ENCODE data around the gene ZNF699.
"Not testable (repeated sequence)": the region's sequence is repeated elsewhere in the genome, so short reads cannot be mapped to it uniquely, and the experiment has no call there.

The ZNF699 gene

DNA sequence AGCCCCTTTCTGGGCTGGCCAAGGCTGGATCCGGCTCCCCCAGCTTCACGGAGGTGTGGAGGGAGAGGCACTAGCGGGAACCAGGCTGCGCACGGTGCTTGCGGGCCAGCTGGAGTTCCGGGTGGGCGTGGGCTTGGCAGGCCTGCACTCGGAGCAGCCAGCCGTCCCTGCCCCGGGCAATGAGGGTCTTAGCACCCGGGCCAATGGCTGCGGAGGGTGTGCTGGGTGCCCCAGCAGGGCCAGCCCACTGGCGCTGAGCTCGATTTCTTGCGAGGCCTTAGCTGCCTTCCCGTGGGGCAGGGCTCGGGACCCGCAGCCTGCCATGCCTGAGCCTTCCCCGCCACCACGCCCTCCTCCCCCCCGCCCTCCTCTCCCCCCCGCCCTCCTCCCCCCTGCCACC lies 11.7 kb upstream of the ZNF699 start:
- H3K36me3 Mint-ChIP-seq (ENCODE audit: low read depth): peaks cover 42% of the 10 kb centered on the region
- no peak overlapping the region for H3K27ac Mint-ChIP-seq
- peaks cover 1% of the 10 kb centered on the region for H3K27me3 Mint-ChIP-seq
- intact Hi-C loops (cut with micrococcal nuclease): no loop called here
- H3K4me3 Mint-ChIP-seq: no peak overlapping the region
- H3K9me3 Mint-ChIP-seq: peaks cover 69% of the 10 kb centered on the region
- H3K4me1 Mint-ChIP-seq (ENCODE audit: low read depth): peaks cover 17% of the 10 kb centered on the region

DNA sequence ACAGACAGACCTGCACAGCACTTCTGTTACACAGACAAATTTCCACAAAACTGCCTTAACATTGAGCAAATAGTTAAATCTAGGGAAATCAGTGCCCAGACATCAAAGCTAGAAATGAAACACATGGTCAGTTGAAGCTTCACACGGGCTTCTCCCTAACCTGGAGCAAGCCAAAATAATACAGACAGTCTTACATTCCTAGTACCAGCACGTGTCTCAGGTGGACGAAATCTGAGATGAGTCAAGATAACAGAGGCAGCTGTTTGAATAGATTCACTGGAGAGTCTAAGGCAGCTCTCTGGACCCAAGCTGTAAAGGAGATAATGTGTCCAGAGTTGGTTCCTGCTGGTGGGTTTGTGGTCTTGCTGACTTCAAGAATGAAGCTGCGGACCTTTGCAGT lies 4.1 kb upstream of the ZNF699 start:
- peaks cover 67% of the 10 kb centered on the region for H3K9me3 Mint-ChIP-seq
- H3K4me3 Mint-ChIP-seq: no peak overlapping the region
- peaks cover 2% of the 10 kb centered on the region for H3K4me1 Mint-ChIP-seq (ENCODE audit: low read depth)
- peaks cover 12% of the 10 kb centered on the region for H3K36me3 Mint-ChIP-seq (ENCODE audit: low read depth)
- peaks cover 4% of the 10 kb centered on the region for H3K27me3 Mint-ChIP-seq
- no peak overlapping the region for H3K27ac Mint-ChIP-seq
- intact Hi-C loops (cut with micrococcal nuclease): loop anchor here (5.0 to 10.0 kb wide), 3 partner anchors 271 to 479 kb away; partner anchors contain the start of genes ZNF121 and ZNF561

DNA sequence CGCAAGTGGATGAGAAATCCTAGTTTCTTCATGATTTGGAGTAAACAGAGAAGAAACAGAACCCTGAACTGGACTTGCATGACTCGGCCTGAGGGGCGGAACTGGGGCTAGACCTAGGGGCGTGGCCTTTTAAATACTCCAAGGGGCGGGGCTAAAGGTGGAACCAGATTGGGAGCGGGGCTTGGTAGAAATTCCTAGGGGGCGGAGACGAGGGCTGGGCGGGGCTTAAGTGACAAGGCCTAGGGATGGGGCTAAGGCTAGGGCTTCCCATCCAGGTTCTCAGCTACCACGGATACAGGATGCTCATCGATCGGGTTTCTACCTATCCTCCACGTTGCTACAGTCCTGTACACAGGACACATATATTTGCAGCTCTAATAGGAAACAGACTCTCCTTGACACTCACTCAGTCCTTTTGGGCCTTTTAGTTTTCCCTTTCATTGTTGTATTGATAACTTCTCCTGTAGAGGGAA lies 372 bp upstream of the ZNF699 start:
- intact Hi-C loops (cut with micrococcal nuclease): loop anchor here (1.0 to 10.0 kb wide), 5 partner anchors 14 to 482 kb away; partner anchors contain the start of genes ZNF121, ZNF317, ZNF559 and ZNF561
- H3K4me1 Mint-ChIP-seq (ENCODE audit: low read depth): peaks cover 22% of the 10 kb centered on the region
- peaks cover 4% of the 10 kb centered on the region for H3K27me3 Mint-ChIP-seq
- peaks cover 28% of the 10 kb centered on the region for H3K36me3 Mint-ChIP-seq (ENCODE audit: low read depth)
- H3K9me3 Mint-ChIP-seq: peaks cover 35% of the 10 kb centered on the region
- H3K4me3 Mint-ChIP-seq: peak overlapping the region; percentile 92
- H3K27ac Mint-ChIP-seq: peak overlapping the region; percentile 98

DNA sequence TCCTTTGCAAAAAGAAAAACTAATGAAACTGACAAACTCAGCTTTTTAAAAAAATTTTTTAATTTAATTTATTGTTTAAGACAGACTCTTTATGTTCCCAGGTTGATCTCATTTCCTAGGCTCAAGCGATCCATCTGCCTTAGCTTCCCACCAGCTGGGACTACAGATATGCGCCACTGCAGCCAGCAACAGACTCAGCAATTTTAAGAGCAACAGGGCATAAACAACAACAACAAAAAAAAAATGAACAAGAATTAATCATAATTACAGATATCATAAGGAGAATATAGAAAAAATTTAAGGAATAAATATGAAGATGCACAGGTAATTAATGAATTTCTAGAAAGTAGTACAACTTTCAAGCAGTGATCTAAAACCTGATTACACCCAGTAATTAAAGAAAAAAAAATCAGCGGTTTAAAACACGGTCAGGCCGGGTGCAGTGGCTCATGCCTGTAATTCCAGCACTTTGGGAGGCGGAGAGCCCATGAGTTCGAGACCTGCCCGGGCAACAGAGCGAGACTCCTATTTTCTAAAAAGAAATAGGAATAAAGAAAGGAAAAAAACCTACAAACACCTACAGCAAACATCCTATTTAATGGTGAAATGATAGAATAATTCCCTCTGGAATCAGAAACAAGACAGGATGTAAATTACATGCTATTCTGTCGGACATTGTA lies 1.4 kb downstream of the ZNF699 start:
- intact Hi-C loops (cut with micrococcal nuclease): no loop called here
- H3K27me3 Mint-ChIP-seq: no peaks in the 10 kb centered on the region
- H3K27ac Mint-ChIP-seq: peak overlapping the region; percentile 98
- H3K9me3 Mint-ChIP-seq: peaks cover 31% of the 10 kb centered on the region
- H3K4me3 Mint-ChIP-seq: peak overlapping the region; percentile 92
- H3K4me1 Mint-ChIP-seq (ENCODE audit: low read depth): peaks cover 22% of the 10 kb centered on the region
- H3K36me3 Mint-ChIP-seq (ENCODE audit: low read depth): peaks cover 46% of the 10 kb centered on the region

DNA sequence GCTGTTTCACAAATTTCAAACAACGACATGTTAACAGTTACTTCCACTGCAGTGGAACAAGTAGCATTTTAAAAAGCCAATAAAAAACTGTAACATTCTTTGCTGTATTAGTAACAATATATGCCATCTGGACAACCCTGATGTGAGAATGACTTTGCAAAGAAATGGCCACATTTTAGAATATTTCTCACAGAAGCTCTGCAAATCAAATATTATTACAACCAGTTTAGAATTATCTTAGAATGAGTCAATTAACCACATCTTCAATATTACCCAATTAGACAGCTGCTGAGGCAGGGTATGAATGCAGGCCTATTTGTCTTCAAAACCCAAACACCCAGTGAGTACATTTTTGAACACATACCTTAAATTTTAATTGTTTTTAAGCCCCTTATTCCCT lies 3.2 kb downstream of the ZNF699 start:
- no peak overlapping the region for H3K27ac Mint-ChIP-seq
- peaks cover 22% of the 10 kb centered on the region for H3K4me1 Mint-ChIP-seq (ENCODE audit: low read depth)
- peaks cover 38% of the 10 kb centered on the region for H3K9me3 Mint-ChIP-seq
- H3K4me3 Mint-ChIP-seq: no peak overlapping the region
- peaks cover 64% of the 10 kb centered on the region for H3K36me3 Mint-ChIP-seq (ENCODE audit: low read depth)
- intact Hi-C loops (cut with micrococcal nuclease): no loop called here
- H3K27me3 Mint-ChIP-seq: no peaks in the 10 kb centered on the region

DNA sequence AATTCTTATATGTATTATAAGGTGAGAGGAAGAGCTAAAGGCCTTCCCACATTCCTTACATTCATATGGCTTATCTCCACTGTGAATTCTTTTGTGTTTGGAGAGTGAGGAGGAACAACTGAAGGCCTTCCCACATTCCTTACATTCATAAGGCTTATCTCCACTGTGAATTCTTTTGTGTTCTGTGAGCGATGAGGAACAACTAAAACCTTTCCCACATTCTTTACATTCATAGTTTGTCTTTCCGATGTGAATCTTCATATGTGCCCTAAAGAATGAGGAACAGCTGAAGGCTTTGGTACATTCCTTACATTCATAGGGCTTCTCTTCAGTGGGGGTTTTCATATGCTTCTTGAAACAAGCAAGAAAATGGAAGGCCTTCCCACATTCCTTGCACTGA lies 13.3 kb downstream of the ZNF699 start:
- no peaks in the 10 kb centered on the region for H3K4me1 Mint-ChIP-seq (ENCODE audit: low read depth)
- H3K4me3 Mint-ChIP-seq: no peak overlapping the region
- no peaks in the 10 kb centered on the region for H3K27me3 Mint-ChIP-seq
- H3K36me3 Mint-ChIP-seq (ENCODE audit: low read depth): peaks cover 98% of the 10 kb centered on the region
- no peak overlapping the region for H3K27ac Mint-ChIP-seq
- intact Hi-C loops (cut with micrococcal nuclease): no loop called here
- peaks cover 99% of the 10 kb centered on the region for H3K9me3 Mint-ChIP-seq

DNA sequence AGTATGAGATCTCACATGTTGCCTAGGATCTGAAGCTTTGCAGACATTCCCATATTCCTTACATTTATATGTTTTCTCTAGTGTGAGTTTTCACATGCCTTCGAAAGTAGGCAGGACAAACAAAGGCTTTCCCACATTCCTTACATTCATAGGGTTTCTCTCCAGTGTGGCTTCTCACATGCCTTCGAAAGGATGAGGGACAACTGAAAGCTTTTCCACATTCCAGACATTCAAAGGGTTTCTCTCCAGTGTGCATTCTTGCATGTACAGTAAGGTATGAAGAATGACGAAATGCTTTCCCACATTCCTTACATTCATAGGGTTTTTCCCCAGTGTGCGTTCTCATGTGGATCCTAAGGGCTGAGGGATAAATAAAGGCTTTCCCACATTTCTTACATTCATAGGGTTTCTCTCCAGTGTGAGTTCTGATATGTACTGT lies 14.2 kb downstream of the ZNF699 start:
- peaks cover 95% of the 10 kb centered on the region for H3K9me3 Mint-ChIP-seq
- intact Hi-C loops (cut with micrococcal nuclease): no loop called here

DNA sequence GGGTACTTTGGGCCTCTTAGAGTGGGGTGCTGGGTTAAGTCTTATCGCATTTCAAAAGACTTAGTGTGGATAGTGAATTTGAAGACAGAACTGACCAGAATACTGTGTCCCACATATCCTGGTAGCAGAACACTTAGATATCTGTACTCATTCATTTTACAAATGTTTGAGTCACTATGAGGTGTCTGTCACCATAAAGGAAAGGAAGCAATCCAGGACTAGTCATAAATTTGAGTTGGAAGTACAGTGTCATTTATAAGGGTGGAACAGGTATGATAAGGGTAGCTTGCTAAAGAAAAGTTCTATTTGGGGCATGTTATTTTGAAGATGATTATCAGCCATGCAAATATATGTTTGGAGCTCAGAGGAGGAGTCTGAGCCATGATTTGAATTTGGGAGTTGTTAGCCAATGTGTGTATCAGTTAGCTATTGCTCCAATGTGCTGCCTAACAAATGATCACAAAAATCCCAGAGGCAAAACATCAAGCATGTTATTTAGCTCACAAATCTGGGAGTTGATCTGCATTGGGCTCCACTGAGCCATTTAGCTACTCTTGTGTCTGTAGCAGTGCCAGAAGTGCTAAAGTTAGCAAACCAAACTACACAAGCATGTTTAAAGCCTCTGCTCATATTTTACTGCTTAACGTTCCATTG lies 20.3 kb downstream of the ZNF699 start:
- H3K9me3 Mint-ChIP-seq: peaks cover 79% of the 10 kb centered on the region
- H3K4me1 Mint-ChIP-seq (ENCODE audit: low read depth): no peaks in the 10 kb centered on the region
- peaks cover 43% of the 10 kb centered on the region for H3K36me3 Mint-ChIP-seq (ENCODE audit: low read depth)
- no peak overlapping the region for H3K4me3 Mint-ChIP-seq
- H3K27me3 Mint-ChIP-seq: no peaks in the 10 kb centered on the region
- intact Hi-C loops (cut with micrococcal nuclease): no loop called here
- H3K27ac Mint-ChIP-seq: no peak overlapping the region

More for the DNA sequence above, 14.2 kb downstream of the ZNF699 start:
- no peak overlapping the region for H3K27ac Mint-ChIP-seq
- H3K27me3 Mint-ChIP-seq: no peaks in the 10 kb centered on the region
- H3K36me3 Mint-ChIP-seq (ENCODE audit: low read depth): peaks cover 92% of the 10 kb centered on the region
- no peak overlapping the region for H3K4me3 Mint-ChIP-seq
- H3K4me1 Mint-ChIP-seq (ENCODE audit: low read depth): no peaks in the 10 kb centered on the region

DNA sequence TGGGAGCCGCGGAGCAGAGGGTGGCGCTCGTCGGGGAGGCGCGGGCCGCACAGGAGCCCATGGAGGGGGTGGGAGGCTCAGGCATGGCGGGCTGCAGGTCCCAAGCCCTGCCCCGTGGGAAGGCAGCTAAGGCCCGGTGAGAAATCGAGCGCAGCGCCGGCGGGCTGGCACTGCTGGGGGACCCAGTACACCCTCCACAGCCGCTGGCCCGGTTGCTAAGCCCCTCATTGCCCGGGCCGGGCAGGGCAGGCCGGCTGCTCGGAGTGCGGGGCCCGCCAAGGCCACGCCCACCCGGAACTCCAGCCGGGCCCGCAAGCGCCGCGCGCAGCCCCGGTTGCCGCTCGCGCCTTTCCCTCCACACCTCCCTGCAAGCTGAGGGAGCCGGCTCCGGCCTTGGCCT lies 26.2 kb downstream of the ZNF699 start:
- H3K9me3 Mint-ChIP-seq: peaks cover 72% of the 10 kb centered on the region
- H3K4me1 Mint-ChIP-seq (ENCODE audit: low read depth); H3K27ac Mint-ChIP-seq; intact Hi-C loops (cut with micrococcal nuclease); H3K36me3 Mint-ChIP-seq (ENCODE audit: low read depth): not testable (repeated sequence)
- H3K4me3 Mint-ChIP-seq: peak overlapping the region; percentile 52
- H3K27me3 Mint-ChIP-seq: peaks cover 11% of the 10 kb centered on the region

DNA sequence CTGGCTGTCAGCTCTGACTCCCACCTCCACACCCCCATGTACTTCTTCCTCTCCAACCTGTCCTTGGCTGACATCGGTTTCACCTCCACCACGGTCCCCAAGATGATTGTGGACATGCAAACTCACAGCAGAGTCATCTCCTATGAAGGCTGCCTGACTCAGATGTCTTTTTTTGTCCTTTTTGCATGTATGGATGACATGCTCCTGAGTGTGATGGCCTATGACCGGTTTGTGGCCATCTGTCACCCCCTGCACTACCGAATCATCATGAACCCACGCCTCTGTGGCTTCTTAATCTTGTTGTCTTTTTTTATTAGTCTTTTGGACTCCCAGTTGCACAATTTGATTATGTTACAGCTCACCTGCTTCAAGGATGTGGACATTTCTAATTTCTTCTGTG lies 58.4 kb downstream of the ZNF699 start:
- Mint-ChIP-seq H3K27me3 (no peaks in the 10 kb centered on the region), H3K4me3 (no peak overlapping the region), H3K4me1 (ENCODE audit: low read depth) (no peaks in the 10 kb centered on the region), H3K27ac (no peak overlapping the region), H3K9me3 (peaks cover 46% of the 10 kb centered on the region), H3K36me3 (ENCODE audit: low read depth) (no peaks in the 10 kb centered on the region)
- intact Hi-C loops (cut with micrococcal nuclease): no loop called here

DNA sequence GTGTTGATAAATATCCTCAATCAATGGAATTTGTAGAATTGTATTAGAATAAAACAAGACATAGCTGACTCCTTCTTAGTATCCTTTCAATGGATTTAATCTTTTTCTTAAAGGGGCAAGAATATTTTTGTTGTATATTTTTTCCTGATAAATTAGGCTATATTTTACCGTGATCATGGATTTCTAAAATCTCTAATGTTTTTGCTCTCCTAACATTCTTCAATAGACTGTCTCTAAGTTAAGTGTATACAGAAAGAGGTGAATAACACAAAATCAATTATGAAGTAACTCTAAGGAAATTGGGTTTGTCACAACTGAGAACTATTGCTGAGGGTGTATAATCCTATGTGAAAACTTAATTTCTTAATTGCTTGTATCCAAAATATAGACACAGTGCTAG lies 59.0 kb downstream of the ZNF699 start, which contains the start of gene OR7E24:
OR7E24 (plus strand) TSS at position 301 of the 400 bp plus-strand sequence. CDS start 114 bp downstream, outside the sequence.
- H3K27me3 Mint-ChIP-seq: no peaks in the 10 kb centered on the region
- peaks cover 46% of the 10 kb centered on the region for H3K9me3 Mint-ChIP-seq
- H3K4me1 Mint-ChIP-seq (ENCODE audit: low read depth): no peaks in the 10 kb centered on the region
- no peak within 1 kb of the TSS for H3K4me3 Mint-ChIP-seq
- H3K36me3 Mint-ChIP-seq (ENCODE audit: low read depth): no peaks in the 10 kb centered on the region
- intact Hi-C loops (cut with micrococcal nuclease): no loop called here
- no peak within 1 kb of the TSS for H3K27ac Mint-ChIP-seq
